Stimulated activated CD8-positive, alpha-beta memory T cell treated with anti-CD3 and anti-CD28 coated beads, Interleukin-12 subunit alpha, Interleukin-12 subunit beta, amount 100 ng/mL, for 4 hours (primary cell): ENCODE data around the gene SPRN.
"Not testable (repeated sequence)": the region's sequence is repeated elsewhere in the genome, so short reads cannot be mapped to it uniquely, and the experiment has no call there.

Experiments
- DNase-seq: peaks from one replicate; pipeline ENCODE4 v3.0.0-alpha.2; 2020; ENCODE audit warnings: low read depth

SPRN gene, protein sequence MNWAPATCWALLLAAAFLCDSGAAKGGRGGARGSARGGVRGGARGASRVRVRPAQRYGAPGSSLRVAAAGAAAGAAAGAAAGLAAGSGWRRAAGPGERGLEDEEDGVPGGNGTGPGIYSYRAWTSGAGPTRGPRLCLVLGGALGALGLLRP

DNA sequence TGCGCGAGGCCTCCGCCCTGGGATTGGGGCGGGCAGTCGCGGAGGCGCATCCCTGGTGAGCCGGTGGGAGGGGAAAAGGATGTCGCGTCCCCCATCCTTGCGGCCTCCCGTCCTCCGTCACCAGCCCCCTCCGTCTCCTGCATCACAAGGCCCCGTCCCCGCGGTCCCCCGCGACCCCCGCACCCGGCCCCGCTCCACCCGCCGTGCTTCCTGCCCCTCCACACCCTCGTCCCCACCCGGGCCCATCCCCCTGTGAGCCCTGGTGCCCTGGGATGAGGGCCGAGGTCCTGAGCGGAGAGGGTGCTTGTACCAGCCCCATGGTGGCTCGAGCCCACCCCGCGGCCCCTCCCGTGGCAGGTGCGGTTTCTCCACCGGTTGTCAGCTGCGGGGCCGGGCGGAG, at the start of gene SPRN:
Gene SPRN, minus strand, starts transcription at position 25 of the 400 bp plus-strand sequence. CDS start 944 bp downstream, outside the sequence.
- DNase-seq: not testable (repeated sequence)

DNA sequence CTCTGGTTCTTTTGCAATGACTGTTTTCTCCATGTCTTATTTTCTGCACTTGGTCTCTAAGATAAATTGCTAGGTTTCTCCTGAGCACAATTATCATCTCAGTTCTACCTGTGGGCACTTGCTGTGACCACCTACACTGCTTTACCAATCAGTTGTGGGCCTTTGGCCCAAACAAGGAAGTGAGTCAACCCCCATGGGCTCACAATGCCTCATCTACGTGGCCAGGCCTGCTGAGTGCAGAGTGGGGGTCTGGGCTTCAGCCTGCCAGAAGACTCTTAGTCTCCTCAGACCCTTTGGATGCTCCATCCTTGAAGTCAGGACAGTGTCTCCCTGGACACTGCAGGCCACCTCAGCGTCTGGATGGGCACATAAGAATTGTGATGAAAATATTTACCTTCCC, 49.6 kb upstream of the SPRN start:
- no peak for DNase-seq

DNA sequence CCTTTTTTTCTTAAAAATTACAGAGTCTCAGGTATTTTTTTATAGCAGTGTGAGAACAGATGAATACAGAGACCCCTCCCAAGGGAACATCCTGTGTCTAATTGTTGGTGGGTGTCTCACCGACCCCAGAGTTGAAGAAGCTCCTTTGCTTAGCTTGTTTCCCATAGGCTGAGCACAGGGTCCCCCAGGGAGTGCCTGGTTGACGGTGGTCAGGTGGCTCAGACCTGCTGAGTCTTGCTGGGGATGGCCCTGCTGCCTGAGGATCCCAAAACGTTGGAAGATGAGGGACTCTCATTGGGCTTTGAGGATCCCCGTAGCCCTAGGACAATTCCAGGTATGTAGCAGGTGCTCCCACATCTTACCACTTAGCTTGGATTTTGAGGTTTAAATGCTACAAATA, 48.8 kb upstream of the SPRN start:
- DNase-seq: no peak

DNA sequence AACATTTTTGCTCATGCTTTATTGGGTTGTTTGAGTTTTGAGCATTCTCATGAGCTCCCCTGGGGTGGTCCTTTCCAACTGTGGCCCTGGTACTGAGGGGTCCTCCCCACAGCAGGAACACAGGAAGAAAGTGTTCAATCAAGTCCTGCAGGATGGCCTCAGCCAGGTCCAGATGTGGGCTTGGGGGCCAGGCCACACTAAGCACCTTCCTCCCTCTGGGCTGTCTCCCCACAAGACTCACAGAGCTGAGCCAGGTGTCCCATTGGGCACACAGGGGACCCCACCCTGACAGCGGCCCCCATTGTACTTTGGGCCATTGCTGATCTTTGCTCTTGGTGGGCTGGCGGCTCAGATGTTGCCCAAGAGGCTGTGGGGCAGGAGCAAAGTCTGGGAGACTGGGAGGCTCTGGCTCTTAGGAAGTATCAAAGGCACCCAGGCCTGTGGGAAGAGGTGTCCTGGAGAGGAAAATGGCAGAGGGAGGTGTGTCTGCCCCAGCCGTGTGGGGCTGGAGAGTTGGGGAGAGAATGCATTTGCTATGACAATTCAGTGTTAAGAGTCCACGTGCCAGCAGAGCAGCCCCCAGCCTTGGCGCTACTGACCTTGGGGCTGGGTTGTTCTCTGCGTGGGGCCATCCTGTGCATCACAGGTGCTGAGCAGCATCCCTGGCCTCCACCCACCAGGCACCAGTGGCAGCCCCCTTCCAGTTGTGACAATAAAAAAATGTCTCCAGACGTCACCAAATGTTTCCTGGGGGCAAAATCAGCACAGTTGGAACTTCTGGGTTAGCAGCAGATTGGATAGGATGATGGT, 47.1 kb upstream of the SPRN start:
- DNase-seq: no peak

DNA sequence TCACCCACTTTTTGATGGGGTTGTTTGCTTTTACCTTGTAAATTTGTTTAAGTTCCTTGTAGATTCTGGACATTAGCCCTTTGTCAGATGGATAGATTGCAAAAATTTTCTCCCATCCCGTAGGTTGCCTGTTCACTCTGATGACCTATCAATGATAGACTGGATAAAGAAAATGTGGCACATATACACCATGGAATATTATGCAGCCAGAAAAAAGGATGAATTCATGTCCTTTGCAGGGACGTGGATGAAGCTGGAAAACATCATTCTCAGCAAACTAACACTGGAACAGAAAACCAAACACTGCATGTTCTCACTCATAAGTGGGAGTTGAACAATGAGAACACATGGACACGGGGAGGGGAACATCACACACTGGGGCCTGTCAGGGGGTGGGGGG, 44.8 kb upstream of the SPRN start:
- DNase-seq: not testable (repeated sequence)

DNA sequence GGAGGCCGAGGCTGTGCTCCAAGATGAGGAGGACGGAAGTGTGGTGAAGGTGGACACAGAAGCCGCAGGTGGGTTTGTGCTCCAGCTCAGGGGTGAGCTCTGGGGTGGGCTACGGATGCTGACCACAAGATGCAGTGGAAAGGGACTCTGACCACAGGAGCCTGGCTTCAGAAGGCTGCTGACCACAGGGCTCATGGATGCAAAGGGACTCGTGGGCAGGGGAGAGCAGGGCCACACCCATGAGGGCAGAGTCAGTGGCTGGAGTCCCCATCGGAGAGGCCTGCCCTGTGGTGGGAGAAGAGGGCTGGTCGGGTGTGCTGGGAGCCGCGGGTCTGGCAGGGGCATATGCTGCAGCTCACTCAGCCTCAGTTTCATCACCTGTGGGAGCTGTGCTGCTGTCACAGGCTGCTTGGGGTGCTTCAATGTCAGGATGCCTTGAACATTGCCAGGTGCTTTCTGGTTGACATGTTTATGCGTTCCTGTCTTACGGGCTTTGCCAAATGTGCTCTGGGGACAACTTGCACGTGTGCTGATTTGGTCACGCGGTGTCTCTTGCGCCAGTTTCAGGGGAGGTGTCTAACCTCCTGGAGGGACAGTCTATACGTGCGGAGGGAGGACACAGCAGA, 43.0 kb upstream of the SPRN start:
- no peak for DNase-seq

DNA sequence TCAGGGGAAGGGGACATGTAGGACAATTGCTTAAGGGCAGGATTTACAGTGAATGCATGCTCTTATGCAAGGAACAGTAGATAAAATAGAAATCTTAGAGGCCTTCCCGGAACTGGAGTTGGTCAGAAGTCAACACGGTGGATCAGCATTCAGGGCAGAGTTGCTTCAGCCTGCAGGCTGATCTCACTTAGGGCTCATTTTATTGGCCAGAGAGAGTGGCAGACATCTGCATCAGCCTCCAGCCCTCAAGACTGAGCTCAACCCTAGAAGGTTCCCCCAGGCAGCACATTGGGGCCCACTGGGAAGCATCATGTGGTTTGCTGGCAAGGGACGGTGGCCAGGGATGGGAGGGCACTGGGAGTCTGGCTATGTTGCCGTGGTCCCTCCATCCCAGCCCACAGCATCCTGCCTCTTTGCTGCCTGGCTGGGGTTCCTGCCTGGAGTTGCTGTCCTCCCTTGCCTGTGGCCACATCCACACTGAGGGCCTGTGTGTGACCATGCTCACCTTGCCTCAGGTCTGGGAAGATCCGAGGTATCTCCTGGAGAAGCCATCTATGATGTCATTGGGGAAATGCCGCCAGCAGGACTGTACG, 42.4 kb upstream of the SPRN start:
- DNase-seq: no peak

DNA sequence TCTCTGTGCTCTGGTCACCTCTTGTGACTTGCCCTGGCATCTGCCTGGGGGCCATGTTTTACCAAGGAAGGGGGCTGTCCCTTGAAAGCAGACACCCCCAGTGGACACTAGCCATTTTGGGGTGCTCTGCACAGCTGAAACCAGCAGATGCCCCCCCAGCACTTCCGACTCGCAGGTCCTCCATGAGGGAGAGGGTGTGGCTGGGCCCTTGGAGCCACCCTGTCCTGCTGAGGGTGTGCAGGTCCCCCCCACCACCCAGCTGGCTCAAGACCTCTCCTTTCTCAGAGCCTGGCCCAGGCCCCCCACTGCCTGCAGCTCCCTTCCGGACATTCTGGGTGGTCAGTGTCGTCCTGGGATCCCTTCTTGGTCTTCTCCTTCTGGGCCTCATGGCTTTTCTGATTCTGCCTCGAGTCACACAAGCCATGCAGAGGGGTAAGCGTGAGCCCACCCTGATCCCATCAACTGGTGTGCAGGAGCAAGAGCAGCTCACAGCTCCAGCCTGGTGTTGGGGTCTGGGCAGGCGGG, 41.6 kb upstream of the SPRN start:
- no peak for DNase-seq

DNA sequence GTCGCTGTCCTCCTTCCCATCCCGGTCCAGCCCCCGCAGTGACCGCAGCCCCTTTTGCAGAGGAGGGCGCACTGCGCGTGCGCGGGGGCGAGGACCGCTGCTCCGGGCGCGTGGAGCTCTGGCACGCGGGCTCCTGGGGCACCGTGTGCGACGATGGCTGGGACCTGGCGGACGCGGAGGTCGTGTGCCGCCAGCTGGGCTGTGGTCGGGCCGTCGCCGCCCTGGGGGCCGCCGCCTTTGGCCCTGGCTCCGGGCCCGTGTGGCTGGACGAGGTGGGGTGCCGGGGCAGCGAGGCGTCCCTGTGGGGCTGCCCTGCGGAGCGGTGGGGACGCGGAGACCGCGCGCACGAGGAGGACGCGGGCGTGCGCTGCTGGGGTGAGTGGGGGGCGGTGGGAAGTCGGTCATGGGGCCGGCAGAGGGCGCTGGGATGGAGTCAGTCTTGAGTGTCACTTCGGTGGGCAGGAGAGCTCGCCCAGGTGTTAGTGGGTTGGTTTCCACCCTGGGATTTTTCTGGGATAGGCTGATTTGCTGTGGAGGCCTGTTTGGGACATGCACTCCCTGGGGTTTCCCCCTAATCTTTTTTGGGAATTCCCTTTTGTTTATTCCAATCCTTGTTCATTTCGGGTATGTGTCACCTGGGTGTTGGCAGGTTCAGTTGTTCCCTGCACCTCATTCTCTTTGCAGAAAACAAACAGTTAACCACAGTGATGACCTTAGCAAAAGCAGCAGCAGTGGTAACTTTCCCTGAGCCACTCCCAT, 40.9 kb upstream of the SPRN start:
- no peak for DNase-seq

DNA sequence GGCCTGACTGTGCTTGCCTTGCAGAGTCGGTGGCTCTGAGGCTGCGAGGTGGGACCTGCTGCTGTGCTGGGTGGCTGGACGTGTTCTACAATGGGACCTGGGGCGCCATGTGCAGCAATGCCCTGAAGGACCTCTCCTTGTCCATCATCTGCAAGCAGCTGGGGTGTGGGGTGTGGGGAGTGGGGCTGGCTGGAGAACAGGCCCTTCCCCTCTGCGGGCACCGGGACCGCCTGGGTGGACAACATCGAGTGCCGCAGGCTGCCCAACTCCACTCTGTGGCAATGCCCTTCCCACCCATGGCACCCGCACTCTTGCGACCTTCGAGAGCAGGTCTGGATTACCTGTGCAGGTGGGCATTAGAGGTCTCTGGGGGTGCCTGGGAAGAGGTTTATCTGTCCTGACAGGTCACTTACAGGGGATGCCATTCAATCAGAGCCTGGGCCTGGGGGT, 40.2 kb upstream of the SPRN start:
- DNase-seq: no peak

DNA sequence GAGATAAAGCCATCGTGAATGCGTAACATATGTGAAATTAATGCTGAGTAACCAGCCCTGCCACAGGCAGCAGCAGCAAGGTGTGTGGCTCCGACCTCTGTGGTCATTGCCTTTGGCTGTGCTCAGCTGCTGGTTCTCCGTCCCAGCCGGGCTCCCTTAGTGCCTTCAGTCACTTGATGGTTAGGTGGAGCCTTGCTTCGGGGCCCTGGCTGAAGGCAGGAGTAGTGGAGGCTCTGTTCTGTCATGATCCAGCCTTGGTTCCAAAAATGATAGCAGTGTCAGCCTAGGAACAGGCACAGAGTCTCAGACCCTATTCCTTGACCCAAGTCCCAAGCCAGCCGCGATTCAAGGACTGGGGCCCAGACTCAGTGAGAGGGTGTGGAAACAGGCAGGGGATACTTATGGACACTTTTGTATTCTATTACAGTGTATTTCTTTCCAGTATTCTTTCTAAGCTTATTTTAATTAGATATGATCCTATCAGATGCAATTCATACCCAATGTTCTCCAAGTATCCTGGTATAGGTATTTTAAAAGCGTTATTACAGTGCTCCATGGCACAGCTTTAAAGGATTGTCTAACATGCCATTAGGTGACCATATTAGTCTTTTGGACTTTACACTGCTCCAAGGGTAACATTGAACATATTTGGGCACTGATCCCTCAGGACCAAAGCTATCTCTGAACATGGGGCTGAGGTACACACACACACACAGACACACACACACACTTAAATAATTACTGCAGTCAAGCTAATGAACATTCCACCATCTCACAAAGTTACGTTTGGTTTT, 38.3 kb upstream of the SPRN start:
- no peak for DNase-seq

DNA sequence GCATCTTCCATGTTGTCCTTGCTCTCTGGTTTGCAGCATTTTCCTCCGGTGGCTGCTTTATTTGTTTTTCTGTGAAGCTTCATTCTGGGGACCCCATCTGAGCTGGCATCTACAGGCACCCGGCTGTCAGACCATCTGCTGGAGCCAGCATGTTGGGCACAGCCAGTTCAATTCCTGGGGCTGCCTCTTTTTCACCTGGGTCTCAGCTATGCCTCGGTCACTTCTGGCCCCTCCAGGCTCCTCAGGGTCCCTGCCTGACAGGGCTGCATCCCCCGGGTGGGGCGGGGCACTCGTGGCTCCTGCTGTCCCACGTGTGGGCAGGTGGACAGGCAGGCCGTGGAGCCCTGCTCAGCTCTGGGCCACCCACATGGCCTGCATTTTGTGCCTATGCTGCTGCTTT, 37.4 kb upstream of the SPRN start:
- DNase-seq: no peak

DNA sequence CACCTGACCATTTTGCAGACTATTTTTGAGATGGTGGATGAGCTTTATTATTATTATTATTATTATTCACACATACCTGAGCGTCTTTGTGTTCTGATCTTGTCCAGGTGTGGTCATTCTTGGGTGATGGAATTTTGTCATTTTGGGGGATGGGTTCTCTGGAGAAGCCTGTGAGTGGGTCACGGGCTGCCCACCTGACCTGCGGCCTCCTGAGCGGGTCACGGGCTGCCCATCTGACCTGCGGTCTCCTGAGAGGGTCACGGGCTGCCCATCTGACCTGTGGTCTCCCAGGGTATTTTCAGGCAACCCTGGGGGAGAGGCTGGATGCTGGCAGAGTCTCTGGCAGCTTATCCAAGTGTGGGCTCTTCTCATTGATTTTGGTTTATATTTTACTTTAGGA, 36.6 kb upstream of the SPRN start:
- no peak for DNase-seq

DNA sequence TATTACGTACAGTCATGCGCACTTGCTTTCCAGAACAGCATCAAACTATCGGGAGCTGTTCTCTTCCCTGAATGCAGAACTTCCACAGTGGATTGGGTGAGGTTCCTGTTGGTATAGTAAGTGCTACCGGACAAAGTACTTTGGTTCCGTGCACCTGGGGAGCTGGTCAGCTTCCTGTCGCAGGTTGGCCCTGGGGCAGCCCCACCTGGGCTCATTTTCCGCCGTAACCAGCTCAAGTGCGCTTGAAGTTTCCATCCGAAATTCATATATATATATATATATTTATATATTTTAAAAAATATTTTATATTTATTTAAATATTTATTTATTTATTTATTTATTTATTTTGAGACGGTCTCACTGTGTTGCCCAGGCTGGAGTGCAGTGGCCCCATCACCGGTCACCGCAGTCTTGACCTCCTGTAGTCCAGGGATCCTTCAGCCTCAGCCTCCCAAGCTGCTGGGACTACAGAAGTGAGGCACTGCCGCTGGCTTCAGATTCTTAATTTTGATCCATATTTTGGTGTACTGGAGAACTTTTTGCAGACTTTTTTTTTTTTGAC, 35.9 kb upstream of the SPRN start:
- no peak for DNase-seq

DNA sequence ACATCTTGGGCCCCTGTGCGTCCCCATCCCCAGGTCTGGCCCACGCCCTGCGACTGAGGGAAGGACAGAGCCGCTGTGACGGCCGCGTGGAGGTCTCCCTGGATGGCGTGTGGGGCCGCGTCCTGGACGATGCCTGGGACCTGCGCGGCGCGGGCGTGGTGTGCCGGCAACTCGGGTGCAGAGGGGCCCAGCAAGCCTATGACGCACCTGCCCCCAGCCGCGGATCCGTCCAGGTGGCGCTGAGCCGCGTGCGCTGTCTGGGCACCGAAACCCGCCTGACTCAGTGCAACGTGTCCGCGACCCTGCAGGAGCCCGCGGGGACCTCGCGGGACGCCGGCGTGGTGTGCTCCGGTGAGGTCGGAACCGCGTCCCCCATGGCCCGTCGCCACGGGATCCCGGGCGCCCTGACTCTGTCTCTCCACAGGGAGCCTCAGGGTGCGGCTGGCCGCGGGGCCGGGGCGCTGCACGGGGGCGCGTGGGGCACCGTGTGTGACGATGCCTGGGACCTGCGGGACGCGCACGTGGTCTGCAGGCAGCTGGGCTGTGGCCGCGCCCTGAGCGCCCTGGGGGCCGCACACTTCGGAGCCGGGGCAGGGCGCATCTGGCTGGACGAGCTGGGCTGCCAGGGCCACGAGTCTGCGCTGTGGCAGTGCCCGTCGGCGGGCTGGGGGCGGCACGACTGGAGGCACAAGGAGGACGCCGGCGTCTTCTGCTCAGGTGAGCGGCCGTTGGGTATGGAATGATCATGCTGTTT, 35.2 kb upstream of the SPRN start:
- DNase-seq: no peak

DNA sequence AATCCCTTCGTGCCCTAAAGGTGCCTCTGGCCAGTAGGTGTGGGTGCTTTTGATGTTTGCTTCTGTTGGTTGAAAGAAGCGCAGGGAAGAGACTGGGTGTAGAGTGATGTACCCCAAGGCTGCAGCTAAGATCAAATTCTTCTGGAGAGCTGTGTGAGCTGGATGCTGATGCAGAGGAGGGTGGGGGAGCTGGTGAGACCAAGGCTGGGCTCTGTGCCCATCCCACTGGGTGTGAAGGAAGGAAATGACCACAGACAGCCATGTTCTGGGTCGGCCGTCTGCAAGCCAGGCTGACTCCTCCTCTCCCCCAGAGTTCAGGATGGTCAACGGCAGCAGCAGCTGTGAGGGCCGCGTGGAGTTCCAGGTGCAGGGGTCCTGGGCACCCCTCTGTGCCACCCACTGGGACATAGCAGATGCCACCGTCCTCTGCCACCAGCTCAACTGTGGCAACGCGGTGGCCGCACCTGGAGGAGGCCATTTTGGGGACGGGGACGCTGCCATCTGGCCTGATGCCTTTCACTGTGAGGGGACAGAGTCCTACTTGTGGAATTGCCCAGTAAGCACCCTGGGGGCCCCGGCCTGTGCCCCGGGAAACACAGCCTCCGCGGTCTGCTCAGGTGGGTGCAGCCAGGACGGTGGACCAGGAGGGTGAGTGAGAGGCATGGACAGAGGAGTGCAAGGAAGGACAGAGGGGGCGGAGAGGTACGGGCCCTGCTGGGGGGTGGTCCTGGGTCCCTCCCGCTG, 34.5 kb upstream of the SPRN start:
- DNase-seq: no peak

DNA sequence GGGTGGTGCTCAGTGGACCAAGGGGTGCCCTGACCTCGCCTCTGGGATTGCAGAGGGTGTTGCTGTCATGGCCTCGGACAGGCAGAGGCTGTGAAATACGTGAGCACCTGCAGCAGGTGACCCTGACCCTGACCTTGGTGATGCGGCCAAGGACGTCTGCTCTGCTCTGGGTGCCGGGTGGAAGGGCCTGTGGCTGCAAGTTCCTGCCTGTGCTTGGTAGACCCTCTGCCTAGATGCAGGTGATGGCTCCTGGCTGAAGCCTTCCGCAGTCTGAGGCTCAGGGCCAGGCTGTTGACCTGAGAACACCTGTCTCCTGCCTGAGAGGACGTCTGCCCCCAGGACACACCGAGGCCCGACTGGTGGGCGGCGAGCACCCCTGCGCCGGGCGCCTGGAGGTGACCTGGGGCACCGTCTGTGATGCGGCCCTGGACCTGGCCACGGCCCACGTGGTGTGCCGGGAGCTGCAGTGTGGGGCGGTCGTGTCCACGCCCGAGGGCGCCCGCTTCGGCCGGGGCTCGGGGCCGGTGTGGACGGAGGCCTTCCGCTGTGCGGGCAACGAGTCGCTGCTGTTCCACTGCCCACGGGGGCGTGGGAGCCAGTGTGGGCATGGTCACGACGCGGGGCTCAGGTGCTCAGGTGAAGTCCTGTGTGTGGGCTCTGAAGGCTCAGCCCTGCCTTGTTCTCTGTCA, 33.7 kb upstream of the SPRN start:
- DNase-seq: no peak

DNA sequence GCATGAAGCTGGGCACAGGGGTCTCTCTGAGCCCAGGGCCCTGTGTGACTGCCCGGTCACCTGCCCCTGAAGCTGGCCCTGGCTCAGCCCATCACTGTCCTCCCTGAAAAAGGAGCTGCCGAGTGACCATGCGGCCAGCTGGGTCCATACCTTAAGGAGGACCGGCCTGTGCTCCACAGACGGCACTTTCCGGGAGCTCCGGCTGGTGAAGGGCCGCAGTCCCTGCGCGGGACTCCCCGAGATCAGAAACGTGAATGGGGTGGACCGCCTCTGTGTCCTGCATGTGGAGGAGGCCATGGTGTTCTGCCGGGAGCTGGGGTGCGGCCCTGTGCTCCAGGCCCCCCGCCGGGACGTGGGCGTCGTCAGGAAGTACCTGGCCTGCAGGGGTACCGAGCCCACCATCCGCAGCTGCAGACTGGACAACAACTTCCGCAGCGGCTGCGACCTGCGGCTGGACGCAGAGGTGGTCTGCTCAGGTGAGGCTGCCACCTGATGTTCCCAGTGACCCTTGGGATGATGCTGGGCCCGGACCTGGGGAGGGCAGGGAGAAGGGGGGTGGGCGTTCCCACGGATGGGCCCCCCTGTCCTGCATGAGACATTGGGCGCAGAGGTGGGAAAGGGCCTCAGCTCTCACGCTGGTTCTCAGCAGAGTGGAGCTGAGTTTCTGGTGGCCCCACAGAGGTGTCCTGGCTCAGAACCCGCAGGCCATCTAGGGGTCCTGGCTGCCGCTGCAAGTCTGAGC, 32.8 kb upstream of the SPRN start:
- no peak for DNase-seq
